Mesodermal cell (in vitro differentiated cells): Measurements from ENCODE around the gene PCK2.

ENCODE experiments used
- H3K27ac ChIP-seq: 2 replicates; pipeline ENCODE4 v1.7.0; 2013; ENCODE audit warnings: mild to moderate bottlenecking, low read depth, low read length, moderate library complexity; ENCODE audit not compliant: severe bottlenecking
- H3K36me3 ChIP-seq: 2 replicates; pipeline ENCODE4 v1.7.1; 2013; ENCODE audit warnings: mild to moderate bottlenecking, low read length, moderate library complexity; ENCODE audit not compliant: control insufficient read depth, insufficient read depth
- H3K4me1 ChIP-seq: one replicate; pipeline ENCODE4 v1.7.1; 2013; ENCODE audit warnings: mild to moderate bottlenecking, low read length; ENCODE audit not compliant: insufficient read depth, control insufficient read depth, poor library complexity, severe bottlenecking
- H3K4me3 ChIP-seq: 2 replicates; pipeline ENCODE4 v1.7.0; 2013; ENCODE audit warnings: low read length, control low read depth, mild to moderate bottlenecking; ENCODE audit not compliant: insufficient read depth, poor library complexity, severe bottlenecking; ENCODE audit errors: extremely low read depth
- H3K9me3 ChIP-seq: 2 replicates; pipeline ENCODE4 v1.7.1; 2013; ENCODE audit warnings: mild to moderate bottlenecking, low read length, moderate library complexity; ENCODE audit not compliant: control insufficient read depth
- WGBS, 2 experiments: methylation state at CpG; one replicate each; pipeline ENCODE4 v1.1.5; 2013; ENCODE audit warnings: missing lambda C conversion rate in 2 of 2; ENCODE audit not compliant: insufficient coverage in 2 of 2; 5-methylcytosine and 5-hydroxymethylcytosine counted together

Gene PCK2

GRCh38 chr14:24070285-24071143 is 23.6 kb upstream of the PCK2 start:
- Histone ChIP-seq H3K9me3 (no peaks in the 10 kb centered on the region), H3K27ac (no peak overlapping the region), H3K4me3 (no peak overlapping the region), H3K4me1 (no peaks in the 10 kb centered on the region), H3K36me3 (no peaks in the 10 kb centered on the region)
- 80 to 90% methylated on average over 10 of the region's 10 CpGs for WGBS, 2 experiments

- H3K36me3 ChIP-seq = no peaks in the 10 kb centered on the region
- no peaks in the 10 kb centered on the region for H3K9me3 ChIP-seq
- H3K27ac ChIP-seq = no peak within 1 kb of the TSS
- 94 to 95% methylated on average over 6 to 13 of the region's 19 CpGs for WGBS, 2 experiments
- no peak within 1 kb of the TSS for H3K4me3 ChIP-seq
- no peaks in the 10 kb centered on the region for H3K4me1 ChIP-seq
Observed at GRCh38 chr14:24071144-24071697, 22.9 kb upstream of the PCK2 start, which contains the start of gene CPNE6. TSS of gene CPNE6 (plus strand) at chr14:24071562. CDS start at chr14:24072937, 1,375 bp downstream.

GRCh38 chr14:24071836-24072430 is 22.2 kb upstream of the PCK2 start:
- H3K4me3 ChIP-seq = no peak overlapping the region
- H3K36me3 ChIP-seq = no peaks in the 10 kb centered on the region
- H3K27ac ChIP-seq = no peak overlapping the region
- WGBS, 2 experiments = 89 to 98% methylated on average over 8 to 11 of the region's 12 CpGs
- H3K4me1 ChIP-seq = no peaks in the 10 kb centered on the region
- no peaks in the 10 kb centered on the region for H3K9me3 ChIP-seq

- no peaks in the 10 kb centered on the region for H3K36me3 ChIP-seq
- H3K9me3 ChIP-seq = no peaks in the 10 kb centered on the region
- H3K4me3 ChIP-seq = no peak overlapping the region
- WGBS, 2 experiments = 86 to 96% methylated on average over 2 to 4 of the region's 7 CpGs
- no peaks in the 10 kb centered on the region for H3K4me1 ChIP-seq
- H3K27ac ChIP-seq = no peak overlapping the region
Observed at GRCh38 chr14:24072436-24072835, 21.7 kb upstream of the PCK2 start.

- Histone ChIP-seq H3K9me3 (no peaks in the 10 kb centered on the region), H3K4me1 (no peaks in the 10 kb centered on the region), H3K4me3 (no peak overlapping the region), H3K27ac (no peak overlapping the region), H3K36me3 (no peaks in the 10 kb centered on the region)
- WGBS, 2 experiments = 87 to 90% methylated on average over 13 to 18 of the region's 26 CpGs
Observed at GRCh38 chr14:24072881-24073877, 20.9 kb upstream of the PCK2 start.

- Histone ChIP-seq H3K4me3 (no peak overlapping the region), H3K4me1 (no peaks in the 10 kb centered on the region)
- 92 to 97% methylated on average over 6 to 8 of the region's 11 CpGs for WGBS, 2 experiments
Observed at GRCh38 chr14:24074625-24075484, 19.3 kb upstream of the PCK2 start.

GRCh38 chr14:24075485-24076301 is 18.4 kb upstream of the PCK2 start:
- Histone ChIP-seq H3K4me1 (peaks cover 1% of the 10 kb centered on the region), H3K9me3 (no peaks in the 10 kb centered on the region), H3K36me3 (no peaks in the 10 kb centered on the region), H3K4me3 (no peak overlapping the region), H3K27ac (no peak overlapping the region)
- 80 to 84% methylated on average over 6 to 11 of the region's 11 CpGs for WGBS, 2 experiments

More at GRCh38 chr14:24074625-24075484, 19.3 kb upstream of the PCK2 start:
- no peaks in the 10 kb centered on the region for H3K9me3 ChIP-seq
- no peaks in the 10 kb centered on the region for H3K36me3 ChIP-seq
- no peak overlapping the region for H3K27ac ChIP-seq

- Histone ChIP-seq H3K4me3 (no peak overlapping the region), H3K36me3 (no peaks in the 10 kb centered on the region), H3K4me1 (peaks cover 5% of the 10 kb centered on the region), H3K9me3 (no peaks in the 10 kb centered on the region), H3K27ac (no peak overlapping the region)
- 92 to 96% methylated on average over 4 of the region's 10 CpGs for WGBS, 2 experiments
Observed at GRCh38 chr14:24076302-24076601, 17.9 kb upstream of the PCK2 start.

GRCh38 chr14:24077086-24077485 is 17.0 kb upstream of the PCK2 start:
- H3K4me3 ChIP-seq = no peak overlapping the region
- H3K27ac ChIP-seq = no peak overlapping the region

More at GRCh38 chr14:24077086-24077485, 17.0 kb upstream of the PCK2 start:
- no peaks in the 10 kb centered on the region for H3K36me3 ChIP-seq
- WGBS, 2 experiments = 92 to 94% methylated on average over 23 of the region's 23 CpGs
- no peaks in the 10 kb centered on the region for H3K9me3 ChIP-seq
- H3K4me1 ChIP-seq = peaks cover 5% of the 10 kb centered on the region
